Measurements from ENCODE around the gene ELAC1.

DNA sequence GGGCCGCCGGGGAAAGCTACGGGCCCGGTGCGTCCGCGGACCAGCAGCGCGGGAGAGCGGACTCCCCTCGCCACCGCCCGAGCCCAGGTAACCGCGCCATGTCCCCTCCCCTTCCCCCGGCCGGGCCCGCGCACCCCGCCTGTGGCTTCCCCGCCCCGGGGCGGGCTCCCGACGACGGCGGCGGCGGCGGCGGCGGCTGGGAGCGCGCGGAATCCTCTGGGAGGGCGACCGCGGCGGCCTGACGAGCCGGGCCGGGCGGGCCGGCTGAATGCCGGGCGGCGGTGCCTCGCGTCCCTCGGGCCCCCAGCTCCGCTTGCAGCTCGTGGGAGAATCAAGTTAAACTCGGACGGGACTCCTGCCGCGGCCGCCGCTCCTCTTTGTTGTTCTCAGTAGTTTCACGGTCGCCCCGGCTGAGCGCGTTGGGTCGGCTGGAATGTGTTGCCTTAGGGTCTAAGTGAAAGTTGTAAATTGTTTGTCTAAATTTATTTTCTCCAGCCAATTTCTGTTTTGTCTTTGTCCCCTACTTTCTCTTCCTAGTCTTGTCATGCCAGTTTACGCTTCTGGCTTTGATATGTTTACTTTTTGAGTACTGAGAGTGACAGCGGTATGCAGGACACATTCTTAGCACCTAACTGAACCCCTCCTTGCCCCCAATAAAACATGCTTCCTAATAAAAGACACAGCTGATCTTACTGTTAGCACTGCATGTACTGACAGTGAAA, 62.9 kb downstream of the ELAC1 start:
- no peak for TF ChIP-seq EZH2 (IDR thresholded peaks at IDR 0.05; ENCODE audit: insufficient read depth, poor library complexity, severe bottlenecking)
- no peak for TF ChIP-seq EZH2phosphoT487 (IDR thresholded peaks at IDR 0.05; ENCODE audit: insufficient read depth, low read depth)
